GM21529 (cell line): ENCODE measurements around the gene SFXN2.
"Not testable (repeated sequence)": the region's sequence is repeated elsewhere in the genome, so short reads cannot be mapped to it uniquely, and the experiment has no call there.

ENCODE experiments used
- ATAC-seq: cut with Tn5 transposase; IDR thresholded peaks from one replicate; pipeline ENCODE4 v1.9.1; 2021; ENCODE audit not compliant: unreplicated experiment

The SFXN2 gene

DNA sequence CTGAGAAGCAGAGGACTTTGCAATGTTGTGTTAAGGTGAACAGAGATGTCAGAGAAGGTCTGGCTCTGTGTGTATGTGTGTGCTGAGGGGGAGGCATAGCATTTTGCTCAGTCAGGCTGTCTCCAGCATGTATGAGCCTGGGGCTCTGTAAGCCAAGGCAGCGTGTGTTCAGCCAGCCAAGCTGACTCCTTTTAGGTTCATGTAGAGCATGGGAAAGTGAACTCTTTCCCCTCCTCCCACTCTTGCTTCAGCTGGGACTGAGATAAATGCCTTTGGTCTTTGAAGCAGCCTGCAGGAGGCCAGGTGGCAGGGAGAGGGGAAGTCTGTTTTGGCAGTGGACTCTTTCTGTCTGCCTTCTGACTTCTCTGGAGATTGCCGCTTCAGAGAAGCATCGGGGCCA is 3.8 kb downstream of the SFXN2 start:
- ATAC-seq = no peak

DNA sequence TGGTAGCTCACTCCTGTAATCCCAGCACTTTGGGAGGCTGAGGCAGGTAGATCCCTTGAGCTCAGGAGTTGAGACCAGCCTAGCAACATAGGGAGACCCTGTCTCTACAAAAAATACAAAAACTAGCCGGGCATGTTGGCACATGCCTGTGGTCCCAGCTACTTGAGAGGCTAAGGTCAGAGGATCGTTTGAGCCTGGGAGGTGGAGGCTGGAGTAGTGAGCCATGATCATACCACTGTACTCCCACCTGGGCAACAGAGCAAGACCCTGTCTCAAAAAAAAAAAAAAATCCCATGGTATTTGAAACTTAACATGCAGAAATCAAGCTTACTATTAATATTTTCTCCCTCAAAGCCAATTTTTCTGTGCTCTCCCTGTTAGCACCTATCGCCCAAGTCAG is 5.9 kb downstream of the SFXN2 start:
- ATAC-seq = no peak

DNA sequence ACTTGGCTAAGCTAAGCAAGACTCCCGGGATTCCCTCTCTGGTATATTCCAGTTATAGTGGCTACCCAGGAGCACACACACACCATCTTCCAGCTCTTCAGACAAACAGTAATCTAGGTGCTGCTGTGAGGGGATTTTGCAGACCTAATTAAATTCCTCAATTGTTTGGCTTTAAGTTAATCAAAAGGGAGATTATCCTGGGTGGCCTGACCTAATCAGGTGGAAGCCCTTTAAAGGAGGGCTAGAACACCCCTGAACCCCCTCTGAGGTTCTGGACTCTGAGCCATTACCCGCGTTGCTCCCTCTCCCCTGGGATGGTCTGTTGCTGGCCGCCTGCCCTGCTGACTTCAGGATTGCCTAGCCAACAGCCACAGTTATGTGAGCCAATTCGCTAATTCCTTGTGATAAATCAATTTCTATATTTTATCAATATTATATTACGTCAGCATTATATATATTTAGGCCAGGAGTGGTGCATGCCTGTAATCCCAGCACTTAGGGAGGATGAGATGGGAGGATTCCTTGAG is 6.4 kb downstream of the SFXN2 start:
- ATAC-seq = no peak

DNA sequence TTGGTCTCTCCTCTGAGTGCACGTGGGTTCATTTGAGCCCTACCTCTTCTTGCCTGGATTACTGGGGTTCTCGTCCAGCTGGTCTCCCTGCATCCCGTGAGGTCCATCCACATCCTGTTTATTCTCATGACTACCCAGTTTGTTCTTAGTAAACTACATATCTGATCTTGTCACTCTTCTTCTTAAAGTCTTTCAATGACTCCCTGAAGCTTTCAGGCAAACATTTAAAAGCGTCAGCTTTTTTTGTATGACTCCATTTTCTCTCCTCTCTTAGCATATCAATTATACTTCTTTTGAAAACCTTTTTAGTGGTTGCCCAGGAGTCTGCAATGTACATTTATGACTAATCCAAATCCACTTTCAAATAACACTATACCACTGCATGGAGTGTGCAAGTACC is 7.5 kb downstream of the SFXN2 start:
- no peak for ATAC-seq

DNA sequence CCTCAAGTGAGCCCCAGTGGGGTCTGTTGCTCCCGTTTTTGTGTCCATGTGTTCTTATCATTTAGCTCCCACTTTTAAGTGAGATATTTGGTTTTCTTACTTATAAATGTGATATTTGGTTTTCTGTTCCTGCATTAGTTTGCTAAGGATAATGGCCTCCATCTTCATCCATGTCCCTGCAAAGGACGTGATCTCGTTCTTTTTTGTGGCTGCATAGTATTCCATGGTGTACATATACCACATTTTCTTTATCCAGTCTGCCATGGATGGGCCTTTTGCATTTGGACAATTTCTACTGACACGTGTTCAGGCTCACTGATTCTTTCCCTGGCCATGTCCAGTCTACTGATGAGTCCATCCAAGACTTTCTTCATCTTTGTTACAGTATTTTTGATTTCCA is 9.6 kb downstream of the SFXN2 start:
- ATAC-seq = no peak

DNA sequence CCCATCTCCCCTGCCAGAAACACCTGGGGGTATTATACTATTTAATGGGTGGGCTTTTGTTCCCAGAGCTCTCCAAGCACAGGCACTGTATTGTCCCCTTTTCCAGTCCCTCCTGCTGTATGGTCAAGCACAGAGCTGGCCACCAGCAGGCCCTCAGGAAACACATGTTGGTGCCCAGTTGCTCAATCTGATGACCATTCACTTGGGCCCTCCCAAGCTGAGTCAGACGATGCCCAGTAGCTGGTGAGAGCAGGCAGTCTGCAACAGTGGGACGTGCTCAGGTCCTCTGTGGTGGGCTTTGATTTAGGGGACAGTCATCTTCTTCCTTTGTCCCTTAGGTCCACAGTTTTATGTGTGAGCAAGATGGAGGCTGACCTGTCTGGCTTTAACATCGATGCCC is 11.8 kb downstream of the SFXN2 start:
- ATAC-seq = no peak

DNA sequence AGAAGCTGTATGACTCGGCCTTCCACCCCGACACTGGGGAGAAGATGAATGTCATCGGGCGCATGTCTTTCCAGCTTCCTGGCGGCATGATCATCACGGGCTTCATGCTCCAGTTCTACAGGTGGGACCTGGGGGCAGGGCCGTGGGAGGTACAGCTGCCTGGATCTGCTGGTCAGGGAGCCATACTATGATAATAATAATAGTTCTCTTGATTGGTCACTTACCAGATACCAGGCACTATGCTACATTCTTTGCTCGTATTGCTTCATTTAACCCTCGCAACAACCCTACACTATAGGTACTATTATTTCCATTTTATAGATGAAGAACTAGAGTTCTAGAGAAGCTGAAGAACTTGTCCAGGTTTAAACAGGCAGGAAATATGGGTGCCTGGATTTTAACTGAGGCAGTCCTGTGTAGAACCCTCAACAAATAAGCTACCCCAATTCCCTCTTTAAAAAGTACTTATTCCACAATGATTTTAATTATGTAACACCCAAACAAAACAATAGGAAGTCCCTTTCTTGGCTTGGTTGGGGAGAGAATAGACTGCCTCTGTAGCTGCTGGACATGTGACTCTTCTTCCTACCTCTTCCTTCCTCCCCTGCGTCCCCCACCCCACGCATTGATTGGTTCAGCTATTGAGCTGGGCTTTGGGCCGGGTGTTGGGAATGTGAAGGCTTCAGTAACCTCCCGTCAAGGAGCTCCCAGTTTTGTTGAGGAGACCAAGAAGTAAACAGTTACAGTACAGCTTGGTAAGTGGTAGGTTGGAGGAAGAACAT is 12.8 kb downstream of the SFXN2 start:
- no peak for ATAC-seq

DNA sequence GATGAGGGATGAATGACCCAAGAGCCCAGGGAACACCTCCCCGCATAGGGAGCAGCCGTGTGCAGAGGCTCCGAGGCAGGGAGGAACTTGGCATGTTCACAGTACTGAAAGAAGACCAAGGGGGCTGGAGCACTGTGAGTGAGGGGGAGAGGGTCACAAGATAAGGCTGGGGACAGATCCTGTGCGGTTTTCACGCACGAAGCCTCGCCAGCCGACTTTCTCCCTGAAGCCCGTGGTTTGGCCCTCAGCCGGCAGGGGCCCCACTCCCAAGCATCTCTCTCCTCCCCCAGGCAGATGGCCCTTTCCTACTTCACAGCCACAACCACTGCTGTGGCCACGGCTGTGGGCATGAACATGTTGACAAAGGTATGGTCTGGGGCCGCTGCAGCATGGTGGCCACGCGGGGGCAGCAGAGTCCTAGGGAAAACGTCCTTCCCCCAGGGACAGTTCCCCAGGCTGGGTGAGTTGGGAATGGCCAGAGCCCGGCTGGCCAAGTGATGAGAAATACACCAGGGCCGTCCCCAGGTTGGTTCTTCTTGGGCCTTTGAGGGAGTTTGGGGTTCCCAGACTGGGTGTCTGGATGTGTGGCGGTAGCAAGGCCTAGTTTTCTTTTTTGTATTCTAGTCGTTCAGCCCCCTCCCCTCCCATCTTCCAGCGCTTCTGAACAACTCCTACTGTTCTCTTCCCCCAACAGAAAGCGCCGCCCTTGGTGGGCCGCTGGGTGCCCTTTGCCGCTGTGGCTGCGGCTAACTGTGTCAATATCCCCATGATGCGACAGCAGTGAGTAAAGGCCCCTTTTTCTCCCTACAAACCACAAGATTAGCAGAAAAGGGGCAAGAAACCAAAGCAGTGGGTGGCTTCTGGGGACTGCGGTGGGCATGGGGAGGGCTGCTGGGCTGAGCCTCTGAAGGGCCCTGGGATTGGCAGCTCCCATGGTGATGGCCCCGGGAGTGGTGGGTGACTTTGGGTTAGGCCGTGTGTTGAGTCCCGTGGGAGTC is 14.9 kb downstream of the SFXN2 start:
- no peak for ATAC-seq

DNA sequence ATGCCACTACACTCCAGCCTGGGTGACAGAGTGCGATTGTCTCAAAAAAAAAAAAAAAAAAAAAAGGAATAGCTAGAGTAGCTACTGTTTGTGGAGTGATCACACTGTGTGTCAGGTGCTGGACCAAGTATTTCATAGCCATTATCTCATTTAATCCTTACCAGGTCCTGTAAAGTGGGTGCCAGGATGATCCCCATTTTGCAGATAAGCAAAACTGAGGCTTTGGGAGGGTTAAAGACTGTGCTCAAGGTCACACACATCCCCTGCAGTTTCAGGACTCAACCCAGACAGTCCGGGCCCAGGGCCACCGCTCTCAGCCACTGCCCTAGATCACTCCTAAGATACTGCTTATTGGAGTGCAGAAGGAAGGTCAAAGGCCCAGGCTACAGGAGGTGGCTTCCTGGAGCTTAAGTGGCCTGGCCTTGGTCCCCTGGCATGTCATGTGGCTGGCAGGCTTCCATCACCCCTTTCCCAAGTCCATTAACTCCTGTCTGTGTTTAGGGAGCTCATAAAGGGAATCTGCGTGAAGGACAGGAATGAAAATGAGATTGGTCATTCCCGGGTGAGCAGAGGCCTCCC is 16.9 kb downstream of the SFXN2 start:
- no peak for ATAC-seq

DNA sequence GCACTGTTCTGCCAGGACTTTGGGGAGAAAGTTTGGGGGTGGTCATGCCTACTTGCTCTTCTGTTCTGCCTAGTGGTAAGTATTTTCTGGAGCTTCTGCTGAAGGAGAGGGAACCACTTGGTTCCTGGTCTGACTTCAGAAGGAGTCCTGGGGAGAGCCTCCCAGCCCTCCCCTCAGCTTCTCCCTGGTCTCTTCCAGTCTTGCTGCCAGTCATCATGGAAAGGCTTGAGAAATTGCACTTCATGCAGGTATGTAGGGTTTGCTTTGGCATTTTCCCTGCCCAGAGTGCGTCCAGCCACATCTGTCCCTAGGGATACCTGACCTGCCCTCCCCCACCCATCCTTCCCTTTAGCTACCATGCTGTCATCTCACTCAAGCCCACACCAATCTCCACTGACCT is 18.2 kb downstream of the SFXN2 start:
- ATAC-seq = no peak

DNA sequence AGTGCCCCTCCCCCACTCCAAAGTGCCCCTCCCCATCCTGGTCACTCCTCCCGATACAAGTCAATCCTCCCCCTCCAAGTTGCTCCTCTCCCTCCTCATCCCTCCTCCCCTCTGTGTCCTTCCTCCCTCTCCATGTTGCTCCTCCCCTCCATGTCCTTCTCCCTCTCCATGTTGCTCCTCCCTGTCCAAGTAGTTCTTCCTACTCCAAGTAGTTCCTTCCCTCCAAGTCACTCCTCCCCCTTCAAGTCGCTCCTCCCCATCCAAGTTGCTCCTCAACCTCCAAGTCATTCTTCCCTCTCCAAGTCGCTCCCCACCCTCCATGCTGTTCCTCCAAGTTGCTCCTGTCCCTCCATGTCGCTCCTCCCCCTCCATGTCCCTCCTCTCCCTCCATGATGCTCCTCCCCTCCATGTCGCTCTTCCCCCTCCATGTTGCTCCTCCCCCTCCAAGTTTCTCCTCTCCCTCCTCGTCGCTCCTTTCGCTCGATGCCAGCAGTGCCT is 20.7 kb downstream of the SFXN2 start:
- ATAC-seq = no peak

DNA sequence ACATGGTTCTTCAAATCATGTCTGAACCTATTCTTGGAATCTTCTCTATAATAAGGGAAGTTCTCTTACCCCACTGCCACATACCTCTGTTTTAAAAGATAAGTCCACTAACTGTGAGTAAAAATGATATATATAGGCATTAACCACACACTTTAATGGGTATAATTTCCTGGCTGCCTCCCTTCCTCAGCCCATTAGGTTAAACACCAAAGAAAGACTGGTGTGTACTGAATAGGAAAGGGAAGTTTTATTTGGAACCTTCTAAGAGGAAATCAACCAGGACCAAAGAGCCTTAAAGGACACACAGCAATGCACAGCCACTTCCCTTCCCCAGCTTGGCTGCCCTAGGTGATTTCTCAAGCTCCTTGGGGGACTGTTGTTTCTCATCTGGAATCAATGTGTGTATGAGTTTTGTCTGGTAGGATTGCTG is 24.3 kb downstream of the SFXN2 start:
- no peak for ATAC-seq

DNA sequence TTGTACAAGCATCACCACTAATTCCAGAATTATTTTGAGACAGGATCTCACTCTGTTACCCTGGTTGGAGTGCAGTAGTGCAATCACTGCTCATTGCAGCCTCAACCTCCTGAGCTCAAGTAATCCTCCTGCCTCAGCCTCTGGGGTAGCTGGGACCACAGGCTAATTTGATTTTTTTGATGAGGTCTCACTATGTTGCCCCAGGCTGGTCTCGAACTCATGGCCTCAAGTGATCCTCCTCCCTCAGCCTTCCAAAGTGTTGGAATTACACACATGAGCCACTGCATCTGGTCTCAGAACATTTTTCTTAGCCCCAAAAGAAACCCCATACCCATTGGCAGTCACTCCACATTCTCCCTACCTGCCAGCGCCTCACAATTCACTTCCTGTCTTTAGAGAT is 25.8 kb downstream of the SFXN2 start:
- ATAC-seq = no peak

DNA sequence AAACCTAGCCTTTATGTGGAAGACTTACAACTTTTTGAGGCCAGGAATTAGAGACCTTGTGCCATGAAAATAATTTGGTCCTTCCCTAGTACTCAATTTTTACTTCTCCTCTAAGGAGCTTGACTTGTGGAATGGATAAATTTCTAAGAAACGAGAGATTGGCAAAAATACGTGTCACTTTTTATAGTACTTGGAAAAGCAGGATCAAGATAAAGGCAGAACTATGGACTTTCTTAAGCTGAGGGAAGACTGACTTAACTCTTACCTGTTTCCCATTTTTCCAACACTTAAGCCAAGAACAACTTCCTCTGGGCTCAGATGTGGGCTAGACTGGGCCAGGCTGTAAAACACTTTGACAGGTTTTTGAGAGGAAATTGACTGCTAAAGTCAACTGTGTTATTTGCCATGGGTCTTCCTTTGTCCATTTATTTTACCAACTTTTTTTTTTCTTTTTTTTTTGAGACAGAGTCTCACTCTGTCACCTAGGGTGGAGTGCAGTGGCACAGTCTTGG is 27.3 kb downstream of the SFXN2 start:
- no peak for ATAC-seq

DNA sequence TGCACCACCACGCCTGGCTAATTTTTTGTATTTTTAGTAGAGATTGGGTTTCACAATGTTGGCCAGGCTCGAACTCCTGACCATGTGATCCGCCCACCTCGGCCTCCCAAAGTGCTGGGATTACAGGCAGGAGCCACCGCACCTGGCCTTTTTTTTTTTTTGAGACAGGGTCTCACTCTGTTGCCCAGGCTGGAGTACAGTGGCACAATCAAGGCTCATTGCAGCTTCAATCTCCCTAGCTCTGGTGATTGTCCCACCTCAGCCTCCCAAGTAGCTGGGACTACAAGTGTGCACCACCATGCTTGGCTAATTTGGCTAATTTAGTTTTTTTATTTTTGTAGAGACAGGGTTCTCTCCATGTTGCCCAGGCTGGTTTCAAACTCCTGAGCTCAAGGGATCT is 27.9 kb downstream of the SFXN2 start:
- ATAC-seq = not testable (repeated sequence)

DNA sequence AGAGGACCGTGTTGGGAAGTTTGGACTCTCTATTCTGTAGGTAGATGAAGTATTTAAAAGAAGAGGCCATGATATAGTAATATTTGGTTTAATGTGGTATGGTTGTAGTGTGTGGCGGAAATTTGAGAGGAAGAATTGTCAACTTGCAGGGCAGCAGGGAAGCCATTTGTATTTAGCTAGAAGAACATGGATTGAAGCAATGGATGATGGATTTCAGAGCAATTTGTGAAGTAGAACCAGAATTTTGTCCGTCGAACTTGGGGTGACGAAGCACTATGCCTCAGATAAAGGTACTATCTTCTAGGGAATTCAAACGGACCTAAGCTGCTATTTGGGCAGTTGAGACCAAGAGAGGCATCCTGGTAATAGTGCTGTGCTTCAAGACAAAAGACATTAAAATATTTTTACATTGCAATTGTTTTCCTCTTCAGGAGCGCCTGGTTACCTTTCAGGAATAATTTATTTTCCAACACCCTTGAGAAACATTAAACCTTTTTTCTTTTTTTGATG is 28.7 kb downstream of the SFXN2 start:
- no peak for ATAC-seq

DNA sequence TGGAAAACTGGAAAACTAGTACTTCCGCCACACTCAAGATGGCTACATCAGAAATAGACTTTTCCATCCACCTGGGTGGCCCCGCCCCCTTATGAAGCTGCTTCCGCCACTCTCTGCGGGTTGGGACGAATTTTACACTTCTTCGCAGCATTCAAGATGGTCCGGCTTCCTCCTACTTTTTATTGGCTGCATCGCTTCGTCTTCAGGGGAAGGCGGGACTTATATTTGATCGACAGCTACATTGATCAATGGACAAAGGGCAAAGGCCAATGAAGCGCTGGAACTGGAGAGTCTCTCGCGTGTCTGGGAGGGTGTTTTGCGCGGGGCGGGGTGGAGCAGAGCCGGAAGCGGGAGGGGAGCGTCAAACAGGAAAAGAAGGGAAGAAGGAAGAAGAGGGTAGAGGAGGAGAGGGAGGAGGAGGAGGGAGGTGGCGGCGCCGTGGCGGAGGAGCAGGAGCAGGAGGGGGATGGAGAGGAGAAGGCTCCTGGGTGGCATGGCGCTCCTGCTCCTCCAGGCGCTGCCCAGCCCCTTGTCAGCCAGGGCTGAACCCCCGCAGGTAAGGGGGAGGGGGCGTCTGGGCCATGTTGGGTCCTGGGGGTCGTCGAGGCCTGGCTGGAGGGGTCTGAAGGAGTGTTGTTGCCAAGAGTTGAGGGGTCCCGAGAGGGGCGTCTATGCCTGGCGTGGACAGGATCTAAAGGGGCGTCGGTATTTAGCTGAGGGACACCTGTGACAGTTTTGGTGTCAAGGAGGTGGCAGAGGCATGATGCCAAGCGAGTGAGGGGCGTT is 29.3 kb downstream of the SFXN2 start, which contains the start of gene WBP1L:
TSS of gene WBP1L (plus strand) at position 361 of the 786 bp plus-strand sequence. CDS start at position 467, 106 bp downstream.
- ATAC-seq = peak; percentile 97

DNA sequence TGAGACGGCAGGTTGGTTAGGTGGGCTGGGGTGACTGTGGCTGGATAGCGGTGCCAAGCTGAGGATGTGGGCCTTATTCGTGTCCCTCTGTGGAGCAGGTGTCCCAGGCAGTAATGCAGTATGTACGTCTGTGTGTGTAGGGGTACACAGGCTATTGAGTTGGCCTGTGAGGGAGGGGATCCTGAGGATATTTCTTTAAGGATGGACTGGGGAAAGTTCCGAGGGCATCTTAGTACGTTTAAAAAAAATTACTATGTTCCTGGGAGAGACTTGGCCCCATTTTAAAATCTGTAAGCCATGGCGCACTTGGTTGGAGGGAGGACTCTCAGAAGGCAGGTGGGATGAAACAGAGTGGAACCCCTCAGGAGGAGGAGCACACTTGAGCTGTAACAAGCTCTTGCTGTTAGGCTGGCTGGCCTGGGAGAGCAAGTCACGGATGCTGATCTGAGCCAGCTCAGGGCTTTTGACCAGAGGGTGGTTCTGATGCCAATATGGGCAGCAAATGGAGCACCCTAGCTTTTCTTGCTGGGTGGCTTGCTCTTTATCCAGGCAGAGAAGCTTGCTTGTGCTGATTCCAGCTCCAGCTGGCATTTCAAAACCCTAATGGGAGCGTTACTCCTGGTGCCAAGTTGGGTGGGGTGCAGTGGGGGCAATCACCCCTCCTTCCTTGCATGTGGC is 30.1 kb downstream of the SFXN2 start:
- ATAC-seq = peak; percentile 6

DNA sequence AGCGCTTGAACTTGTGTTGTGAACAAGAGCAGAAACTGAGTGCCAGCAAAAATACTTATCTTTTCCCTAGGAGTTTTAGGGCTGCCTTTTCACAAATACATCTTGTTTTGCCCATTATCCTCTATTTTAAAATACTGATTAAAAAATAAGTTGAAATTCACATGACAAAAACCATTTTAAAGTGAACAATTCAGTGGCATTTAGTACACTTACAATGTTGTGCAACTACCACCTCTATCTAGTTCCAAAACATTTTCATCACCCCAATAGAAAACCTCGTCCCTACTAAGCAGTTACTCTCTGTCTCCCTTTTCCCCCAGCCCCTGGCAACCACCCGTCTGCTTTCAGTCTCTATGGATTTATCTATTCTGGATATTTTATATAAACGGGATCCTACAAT is 30.7 kb downstream of the SFXN2 start:
- ATAC-seq = no peak
